ENCODE measurements around the gene RASA3. TPM values are rescaled to one million over a fixed set of nuclear protein-coding genes. Genes with fewer than 3 reads are reported as not detected.

Gene RASA3
- total and polyA plus RNA-seq, 9 of the 15 experiments (the other 6 are each of a cell fraction or from before 2014, with no cell fraction given): 0.72 to 25.3 (median 14.4) TPM

GRCh38 chr13:113958373-113958772 is 174.1 kb downstream of the RASA3 start:
- no peak overlapping the region for H3K4me2 ChIP-seq (ENCODE audit: insufficient read depth, low read length)
- H3K9ac ChIP-seq (ENCODE audit: insufficient read depth in 1 of 2, low read depth in 2 of 2, low read length in 2 of 2): no peak overlapping the region
- in situ Hi-C loops (cut with MboI) (no loop called here), intact Hi-C loops (cut with micrococcal nuclease) (no loop called here)
- TF ChIP-seq ELF4 (CRISPR knock-in tag; IDR thresholded peaks at IDR 0.05) (no peak), CGGBP1 (CRISPR knock-in tag; IDR thresholded peaks at IDR 0.05) (no peak), HMG20B (CRISPR knock-in tag; IDR thresholded peaks at IDR 0.05) (no peak), NUFIP1 (IDR thresholded peaks at IDR 0.05; ENCODE audit: partially characterized antibody) (no peak), KLF10 (CRISPR knock-in tag; IDR thresholded peaks at IDR 0.05) (no peak), PRMT5 (CRISPR knock-in tag; IDR thresholded peaks at IDR 0.05) (no peak), ZC3H11A (IDR thresholded peaks at IDR 0.05; ENCODE audit: low read depth, low read length) (no peak), NFRKB (IDR thresholded peaks at IDR 0.05; ENCODE audit: low read depth) (no peak), RBM17 (IDR thresholded peaks at IDR 0.05; ENCODE audit: borderline replicate concordance, low read depth, low read length) (no peak), ZBTB1 (CRISPR knock-in tag; IDR thresholded peaks at IDR 0.05; ENCODE audit: borderline replicate concordance, low read depth) (no peak), SAFB2 (IDR thresholded peaks at IDR 0.05; ENCODE audit: borderline replicate concordance, low read depth, low read length, severe bottlenecking) (no peak), CBX1 (IDR thresholded peaks at IDR 0.05; ENCODE audit: low read depth) (no peak), MCM5 (IDR thresholded peaks at IDR 0.05; ENCODE audit: low read depth) (no peak), ZNF253 (CRISPR knock-in tag; conservative IDR thresholded peaks at IDR 0.05) (no peak)
- no peaks in the 10 kb centered on the region for H3K36me3 ChIP-seq (ENCODE audit: control insufficient read depth, insufficient read depth, low read length)
- no TSS peak for BruUV-seq (replicated peaks)
- no peak overlapping the region for H3K27ac ChIP-seq (ENCODE audit: extremely low read depth, low read depth, low read length)
- ATAC-seq: no peak
- no peaks in the 10 kb centered on the region for H3K9me1 ChIP-seq (ENCODE audit: control insufficient read depth, insufficient read depth, low read length)
- H3K9me3 ChIP-seq (replicated peaks; ENCODE audit: control insufficient read depth, insufficient read depth, low read depth, low read length): no peaks in the 10 kb centered on the region
- no peaks in the 10 kb centered on the region for H3K79me2 ChIP-seq (ENCODE audit: control insufficient read depth, insufficient read depth, low read length)
- H4K20me1 ChIP-seq (replicated peaks; ENCODE audit: control insufficient read depth, insufficient read depth, low read length): no peaks in the 10 kb centered on the region
- no peak overlapping the region for H2AFZ ChIP-seq (ENCODE audit: low read depth, low read length)
- CTCF ChIA-PET (ENCODE audit: low intra/inter-chr PET ratio): no interaction called here
- 49% methylated on average over 18 of the region's 22 CpGs for WGBS (ENCODE audit: insufficient coverage, low coverage, missing lambda C conversion rate)
- peaks cover 4 to 14% of the 10 kb centered on the region in 2 experiments; a peak in 4 of 5 replicates for H3K4me1 ChIP-seq (replicated peaks in 1 of 2; ENCODE audit: control insufficient read depth in 2 of 2, insufficient read depth in 2 of 2, low read length in 2 of 2)
- DNase-seq (ENCODE audit: extremely low read depth in 1 of 4, low spot score in 3 of 4): no peak
- no peak for FAIRE-seq
- H3K27me3 ChIP-seq (ENCODE audit: control insufficient read depth in 2 of 2, insufficient read depth in 2 of 2, low read length in 2 of 2): peaks cover 2 to 7% of the 10 kb centered on the region in 2 experiments; a peak in 2 of 5 replicates
- H3K4me3 ChIP-seq: no peak overlapping the region
- POLR2A ChIA-PET: no interaction called here

All from K562 (cell line).